NCI-H69 (cell line): ENCODE measurements around the gene RMC1.
"Not testable (repeated sequence)": the region's sequence is repeated elsewhere in the genome, so short reads cannot be mapped to it uniquely, and the experiment has no call there.

ENCODE experiments used
- DNase-seq: peaks from one replicate; lab custom pipeline; 2025; lab: John Stamatoyannopoulos, UW

Gene RMC1

DNA sequence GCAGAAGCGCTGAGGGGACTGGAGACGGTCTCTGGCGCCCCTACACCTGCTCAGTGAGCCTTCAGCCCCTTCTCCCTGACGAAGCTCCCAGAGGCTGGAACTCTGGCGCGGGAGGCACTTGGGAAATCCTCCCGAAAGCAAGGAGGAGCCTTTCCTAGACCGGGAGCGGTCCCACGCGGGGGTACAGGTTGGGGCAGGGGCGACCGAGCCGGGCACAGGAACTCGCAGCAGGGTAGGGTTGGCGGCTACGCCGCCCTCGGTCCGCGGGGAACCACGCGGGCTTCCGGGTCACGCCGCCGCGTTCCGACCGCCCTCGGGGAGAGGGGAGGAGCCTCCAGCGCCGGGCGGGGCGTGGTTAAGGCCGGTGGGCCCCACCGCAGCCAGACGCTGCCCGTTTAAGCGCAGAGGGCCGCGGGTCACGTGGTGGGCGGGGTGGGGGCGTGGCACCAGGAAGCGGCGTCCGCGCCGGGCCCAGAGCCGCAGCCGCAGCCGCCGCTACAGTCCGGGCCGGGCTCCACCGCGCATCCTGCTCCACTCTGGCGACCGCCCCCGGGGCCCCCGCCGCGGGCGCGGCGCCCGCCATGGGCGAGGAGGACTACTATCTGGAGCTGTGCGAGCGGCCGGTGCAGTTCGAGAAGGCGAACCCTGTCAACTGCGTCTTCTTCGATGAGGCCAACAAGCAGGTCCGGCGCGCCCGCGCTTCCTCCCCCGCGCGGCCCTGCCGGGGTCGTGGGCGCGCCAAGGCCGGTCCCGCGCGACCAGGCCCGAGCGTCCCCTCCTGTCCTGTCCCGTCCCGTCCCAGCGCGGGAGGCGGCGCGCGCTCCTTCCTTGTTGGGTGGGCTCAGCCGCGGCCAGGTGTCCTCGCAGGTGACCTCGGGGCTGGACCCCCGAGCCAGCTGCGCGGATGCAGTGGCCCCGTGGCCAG, at the start of gene RMC1:
TSS of gene RMC1 (plus strand) at position 474 of the 925 bp plus-strand sequence. CDS start at position 582, 108 bp downstream.
- DNase-seq: peak; percentile 100

DNA sequence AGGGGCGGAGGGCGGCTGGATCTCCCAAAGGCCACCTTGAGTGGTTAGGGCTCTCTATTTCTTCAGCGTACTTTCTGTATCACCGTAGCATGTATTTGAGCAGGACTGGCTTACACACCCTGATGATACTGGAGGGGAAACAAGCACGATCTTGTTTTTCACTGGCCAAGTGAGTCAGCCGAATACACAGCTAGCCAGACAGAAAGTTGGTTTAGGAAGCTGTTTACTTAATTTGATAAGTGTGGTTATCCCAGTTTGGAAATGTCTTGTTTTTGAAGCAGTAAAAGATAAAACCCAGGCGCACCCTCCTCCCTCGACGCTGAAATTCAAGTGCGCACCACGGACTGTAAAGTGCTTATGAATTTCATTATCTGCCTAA, 49.6 kb upstream of the RMC1 start:
- DNase-seq: peak; percentile 79

- DNase-seq: no peak
These were observed 46.5 kb upstream of the RMC1 start for GRCh38 chr18:23456835-23457234.

GRCh38 chr18:23458830-23459529, 44.3 kb upstream of the RMC1 start:
- no peak for DNase-seq

GRCh38 chr18:23459530-23459921, 43.8 kb upstream of the RMC1 start:
- DNase-seq: no peak

DNA sequence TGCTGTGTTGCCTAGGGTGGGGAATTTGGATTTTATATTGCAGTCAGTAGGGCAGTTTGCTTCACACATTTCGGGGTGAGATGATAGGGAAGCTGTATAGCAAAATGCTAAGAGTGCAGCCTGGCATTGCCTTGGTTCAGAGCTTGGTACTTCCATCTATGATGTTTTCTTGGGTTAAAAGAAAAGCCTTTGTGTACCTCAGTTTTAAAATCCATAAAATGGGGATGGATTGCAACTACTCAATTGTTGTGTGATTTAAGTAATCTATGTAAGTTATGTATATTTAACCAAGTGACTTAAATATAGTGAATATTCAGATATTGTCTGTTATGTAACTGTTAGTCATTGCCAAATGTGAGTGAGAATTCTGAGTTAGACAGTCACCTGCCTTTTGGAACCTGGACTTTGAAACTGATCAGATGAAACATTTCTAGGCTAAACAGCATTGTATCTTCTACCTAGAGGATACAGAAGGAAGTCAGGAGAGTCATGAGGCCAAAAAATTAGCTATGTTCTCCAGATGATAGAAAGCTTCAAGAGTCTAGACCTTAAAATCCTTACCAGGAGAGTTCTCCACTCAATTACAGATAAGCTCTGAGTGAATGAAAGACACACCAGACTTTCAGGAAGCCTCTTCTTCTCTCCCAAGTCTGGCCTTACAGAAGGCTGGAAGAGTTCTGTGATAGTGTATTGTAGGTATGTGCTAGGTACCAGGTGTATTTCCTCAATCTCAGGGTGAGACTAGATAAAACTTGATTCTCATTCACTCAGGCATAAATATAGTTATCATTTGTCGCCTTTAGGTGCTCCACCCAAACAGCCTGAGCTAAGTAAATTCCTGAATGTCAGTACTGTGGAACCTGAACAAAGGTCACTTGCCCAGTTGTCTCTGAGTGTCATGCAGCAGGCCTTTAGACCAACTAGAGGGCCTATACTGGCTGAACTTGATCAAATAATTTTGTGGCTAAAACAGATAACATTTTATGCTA, 42.7 kb upstream of the RMC1 start:
- DNase-seq: no peak

DNA sequence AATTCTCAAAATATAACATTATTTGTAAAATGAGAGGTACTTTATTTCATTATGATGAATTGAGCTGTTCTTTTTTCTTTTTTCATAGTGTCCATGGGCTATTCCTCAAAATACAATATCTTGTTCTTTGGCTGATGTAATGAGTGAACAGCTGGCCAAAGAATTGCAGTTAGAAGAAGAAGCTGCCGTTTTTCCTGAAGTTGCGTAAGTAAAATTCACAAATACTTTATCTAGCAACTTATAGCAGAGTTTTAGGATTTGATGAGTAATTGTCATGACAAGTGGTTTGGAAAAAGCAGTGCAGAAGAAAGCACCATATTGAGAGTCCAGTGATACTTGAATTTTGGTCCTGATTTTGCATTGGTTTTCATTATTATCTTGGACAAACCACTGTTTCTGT, 40.4 kb upstream of the RMC1 start:
- no peak for DNase-seq

GRCh38 chr18:23468753-23469459, 34.4 kb upstream of the RMC1 start:
- no peak for DNase-seq

DNA sequence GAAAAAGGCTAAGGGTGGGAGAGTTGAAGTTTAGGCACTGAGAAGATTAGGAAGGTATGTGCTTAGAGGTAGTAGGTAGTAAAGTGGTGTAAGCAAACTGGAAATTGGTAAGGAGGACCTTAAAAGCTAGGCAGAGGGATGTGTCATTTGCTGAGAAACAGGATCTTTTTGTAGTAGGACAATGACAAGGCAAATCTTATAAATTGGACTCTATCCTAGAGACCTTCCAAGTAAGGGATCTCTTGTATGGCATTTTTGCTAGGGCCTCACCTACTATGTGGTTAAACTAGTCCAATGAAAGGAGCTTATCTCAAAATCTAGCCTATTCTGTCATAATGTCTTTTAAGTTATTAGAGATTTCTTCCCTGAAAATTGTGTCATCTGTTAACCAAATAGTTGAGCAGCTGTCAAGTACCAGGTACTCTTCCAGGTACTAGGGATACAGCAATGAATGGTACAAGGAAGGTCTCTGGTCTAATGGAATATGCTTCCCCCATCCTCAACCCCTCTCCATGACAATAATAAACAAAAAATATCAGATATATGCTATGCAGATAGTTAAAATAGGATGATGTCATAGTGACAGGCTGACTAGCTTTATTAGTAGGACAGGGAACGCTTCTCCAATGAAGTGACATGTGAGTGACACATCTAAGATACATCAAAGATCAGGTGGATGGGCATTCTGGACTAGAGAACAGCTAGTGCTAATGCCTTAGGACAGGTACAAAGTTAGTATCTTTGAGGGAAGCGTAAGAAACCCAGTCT, 32.5 kb upstream of the RMC1 start:
- no peak for DNase-seq

DNA sequence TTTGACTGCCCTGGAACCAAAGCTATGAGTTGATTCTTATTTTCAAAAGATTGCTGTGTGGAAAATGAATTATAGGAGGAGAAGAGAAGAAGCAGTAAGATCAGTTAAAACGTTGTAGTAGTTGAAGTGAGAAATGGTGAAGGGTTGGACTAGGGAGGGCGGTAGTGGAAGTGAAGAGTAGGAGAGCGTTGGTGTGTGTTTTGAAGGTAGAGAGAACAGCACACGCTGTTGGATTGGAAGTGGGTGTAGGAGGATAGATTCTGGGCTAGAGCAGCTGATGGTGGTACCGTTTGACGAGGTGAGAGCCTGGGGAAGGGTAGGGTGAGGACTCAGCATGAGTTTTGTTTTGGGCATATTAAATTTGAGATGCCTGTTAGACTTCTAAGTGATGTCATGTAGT, 31.8 kb upstream of the RMC1 start:
- no peak for DNase-seq

DNA sequence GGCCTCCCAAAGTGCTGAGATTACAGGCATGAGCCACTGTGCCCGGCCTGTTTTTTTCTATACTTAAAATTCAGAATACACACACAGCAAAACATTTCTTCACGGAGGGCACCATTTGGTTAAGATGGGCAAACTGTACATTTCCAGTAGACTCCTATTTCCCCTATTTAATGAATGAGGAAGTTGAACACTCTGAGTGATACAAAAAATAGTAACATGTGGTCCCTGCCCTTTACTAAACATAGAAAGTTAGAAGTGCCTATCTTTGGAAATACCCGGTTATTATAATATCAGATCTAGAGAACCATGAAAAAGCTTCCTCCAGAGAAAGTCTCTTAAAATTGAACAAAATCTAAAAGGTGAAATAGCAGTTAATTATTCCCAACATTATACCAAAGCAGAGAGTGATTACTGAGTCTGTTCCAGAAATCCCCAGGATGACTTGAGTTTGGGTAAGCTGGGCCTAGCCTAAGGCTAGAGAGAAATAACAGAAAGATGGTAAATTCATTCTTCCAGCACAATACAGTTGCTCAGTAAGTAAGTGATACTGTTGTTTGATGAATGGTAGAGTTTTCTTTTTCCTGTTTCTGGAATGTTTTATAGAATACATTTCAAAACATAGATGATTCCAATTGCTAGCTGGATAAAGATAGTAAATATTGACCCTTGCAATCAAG, 23.3 kb upstream of the RMC1 start:
- no peak for DNase-seq

DNA sequence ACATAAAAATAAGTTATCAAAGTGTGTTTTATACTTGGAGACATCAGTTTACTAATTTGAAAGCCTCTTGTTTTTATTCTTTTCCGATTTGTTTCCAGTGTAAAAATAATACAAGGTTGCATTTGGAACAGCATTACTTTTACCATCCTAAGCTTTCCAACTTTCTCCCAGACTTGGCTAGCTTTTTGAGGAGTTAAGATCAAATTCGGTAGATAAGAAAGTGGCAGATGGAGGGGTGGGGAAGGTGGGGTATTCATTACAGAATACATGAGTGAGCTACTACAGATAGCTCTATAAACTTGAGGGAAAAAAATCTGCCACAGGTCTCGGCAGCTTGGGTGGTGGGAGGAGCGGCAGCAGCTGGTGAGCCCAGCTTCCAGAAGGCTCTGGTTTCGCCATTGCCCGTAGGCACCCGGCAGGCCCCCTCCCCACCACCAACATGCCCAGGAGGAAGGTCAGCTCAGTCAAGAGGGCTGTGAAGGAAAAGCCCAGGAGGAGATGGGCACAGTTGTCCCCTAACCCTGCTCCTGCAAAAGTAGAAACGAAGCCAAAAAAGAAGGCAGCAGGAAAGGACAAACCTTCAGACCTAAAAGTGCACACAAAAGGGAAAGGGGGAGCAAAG, 18.6 kb upstream of the RMC1 start:
- DNase-seq: peak; percentile 87

GRCh38 chr18:23485386-23485785, 17.9 kb upstream of the RMC1 start:
- DNase-seq: no peak

- peak; percentile 21 for DNase-seq
These were observed 15.4 kb upstream of the RMC1 start for GRCh38 chr18:23487738-23488570.

DNA sequence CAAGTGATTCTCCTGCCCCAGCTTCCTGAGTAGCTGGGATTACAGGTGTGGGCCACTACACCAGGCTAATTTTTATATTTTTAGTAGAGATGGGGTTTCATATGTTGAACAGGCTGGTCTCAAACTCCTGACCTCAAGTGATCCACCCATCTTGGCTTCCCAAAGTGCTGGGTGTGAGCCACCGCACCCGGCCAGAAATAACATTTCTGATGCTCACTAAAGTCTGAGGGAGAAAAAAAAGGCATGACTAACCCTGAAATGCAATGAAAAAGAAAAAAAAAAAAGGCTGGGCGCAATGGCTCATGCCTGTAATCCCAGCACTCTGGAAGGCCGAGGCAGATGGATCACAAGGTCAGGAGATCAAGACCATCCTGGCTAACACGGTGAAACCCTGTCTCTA, 13.7 kb upstream of the RMC1 start:
- not testable (repeated sequence) for DNase-seq

- DNase-seq: peak; percentile 69
These were observed 9.7 kb upstream of the RMC1 start for GRCh38 chr18:23493654-23494053.

GRCh38 chr18:23494992-23495391, 8.3 kb upstream of the RMC1 start:
- peak; percentile 96 for DNase-seq

GRCh38 chr18:23495723-23496440, 7.4 kb upstream of the RMC1 start:
- DNase-seq: peak; percentile 98
